TTC549 (cell line): ENCODE measurements around the gene TTLL11.

Source experiments
- FAIRE-seq: peaks from 2 replicates; lab custom pipeline; 2012; peaks lifted over from hg19 to GRCh38; lab: Jason Lieb, UNC

Gene TTLL11

GRCh38 chr9:122092611-122093506 lies at the start of gene TTLL11:
TSS of gene TTLL11 (minus strand) at chr9:122093308. CDS start at chr9:122093148, 160 bp downstream.
- FAIRE-seq = no peak

GRCh38 chr9:122141671-122142070 lies 48.6 kb upstream of the TTLL11 start:
- no peak for FAIRE-seq

- FAIRE-seq = no peak
Observed at GRCh38 chr9:122140368-122141193, 47.5 kb upstream of the TTLL11 start.

GRCh38 chr9:122138560-122139268 lies 45.6 kb upstream of the TTLL11 start:
- no peak for FAIRE-seq

- FAIRE-seq = no peak
Observed at GRCh38 chr9:122135529-122135859, 42.4 kb upstream of the TTLL11 start.

GRCh38 chr9:122134822-122135528 lies 41.9 kb upstream of the TTLL11 start:
- no peak for FAIRE-seq

- no peak for FAIRE-seq
Observed at GRCh38 chr9:122133984-122134535, 41.0 kb upstream of the TTLL11 start.

GRCh38 chr9:122133263-122133983 lies 40.3 kb upstream of the TTLL11 start:
- FAIRE-seq = no peak

GRCh38 chr9:122132539-122132938 lies 39.4 kb upstream of the TTLL11 start:
- FAIRE-seq = no peak

GRCh38 chr9:122131401-122132001 lies 38.4 kb upstream of the TTLL11 start:
- no peak for FAIRE-seq

- FAIRE-seq = no peak
Observed at GRCh38 chr9:122130837-122131236, 37.7 kb upstream of the TTLL11 start.

GRCh38 chr9:122129969-122130368 lies 36.9 kb upstream of the TTLL11 start:
- FAIRE-seq = no peak

- no peak for FAIRE-seq
Observed at GRCh38 chr9:122128969-122129343, 35.8 kb upstream of the TTLL11 start.

- FAIRE-seq = no peak
Observed at GRCh38 chr9:122128007-122128968, 35.2 kb upstream of the TTLL11 start.

GRCh38 chr9:122127396-122127798 lies 34.3 kb upstream of the TTLL11 start:
- FAIRE-seq = no peak

- FAIRE-seq = no peak
Observed at GRCh38 chr9:122126331-122127261, 33.5 kb upstream of the TTLL11 start.

GRCh38 chr9:122125509-122126330 lies 32.6 kb upstream of the TTLL11 start:
- FAIRE-seq = no peak

- no peak for FAIRE-seq
Observed at GRCh38 chr9:122125158-122125508, 32.0 kb upstream of the TTLL11 start.
